GM12892 (cell line): Measurements from ENCODE around the gene TSN.

Source experiments
- POLR2AphosphoS5 ChIP-seq: IDR thresholded peaks from 2 replicates; pipeline ENCODE4 v1.6.1; 2011; ENCODE audit warnings: low read depth, low read length, control low read depth
- TAF1 ChIP-seq: IDR thresholded peaks from 2 replicates; pipeline ENCODE4 v1.6.1; 2011; ENCODE audit warnings: low read depth, mild to moderate bottlenecking, control low read depth, low read length, borderline replicate concordance

GRCh38 chr2:121776361-121776760, 20.9 kb downstream of the TSN start:
- no peak for TF ChIP-seq TAF1
- no peak for TF ChIP-seq POLR2AphosphoS5
